IPS-NIHi11 (cell line): Measurements from ENCODE around the gene SELENOW.

ENCODE experiments used
- DNase-seq: peaks from one replicate; pipeline ENCODE4 v3.0.0; 2012; ENCODE audit warnings: mixed read lengths, low spot score

SELENOW gene

GRCh38 chr19:47821460-47822020 is 43.0 kb downstream of the SELENOW start, which contains the start of gene CRX:
Gene CRX, plus strand, starts transcription at chr19:47821937. Its CDS starts 12,507 bp downstream, at chr19:47834444.
- DNase-seq: no peak

GRCh38 chr19:47824396-47824795 is 45.9 kb downstream of the SELENOW start:
- DNase-seq: no peak

GRCh38 chr19:47826800-47827199 is 48.3 kb downstream of the SELENOW start:
- no peak for DNase-seq

GRCh38 chr19:47832723-47833122 is 54.2 kb downstream of the SELENOW start:
- no peak for DNase-seq
